GM20431 (cell line): ENCODE data around the gene RETREG1.

ENCODE experiments used
- in situ Hi-C: fragments of 300-500 bp; cut with MseI, MboI; formaldehyde crosslinking; loops from one replicate; pipeline ENCODE4 v1.15.0; 2020; ENCODE audit warnings: low sequenced_read_pairs; ENCODE audit not compliant: unreplicated experiment

Gene RETREG1

DNA sequence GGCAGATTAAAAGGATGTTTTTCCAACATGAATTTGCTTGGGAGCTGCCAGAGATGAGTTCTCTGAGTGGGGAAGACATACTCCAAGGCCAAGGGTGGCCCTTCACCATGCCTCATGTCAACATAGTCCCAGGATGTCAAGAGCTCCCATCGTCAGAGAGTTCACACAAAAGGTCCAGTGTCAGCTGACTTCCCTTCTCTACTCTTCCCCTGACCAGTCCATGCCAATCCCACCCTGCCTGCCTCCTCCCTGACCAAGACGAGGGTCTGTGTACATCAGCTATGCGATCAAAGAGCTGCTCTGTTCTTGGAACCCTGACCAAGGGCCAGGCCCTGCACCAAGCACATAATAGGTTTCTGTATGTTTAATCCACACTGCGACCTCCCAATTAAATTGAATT lies 80.0 kb downstream of the RETREG1 start:
- in situ Hi-C loops: no loop called here

DNA sequence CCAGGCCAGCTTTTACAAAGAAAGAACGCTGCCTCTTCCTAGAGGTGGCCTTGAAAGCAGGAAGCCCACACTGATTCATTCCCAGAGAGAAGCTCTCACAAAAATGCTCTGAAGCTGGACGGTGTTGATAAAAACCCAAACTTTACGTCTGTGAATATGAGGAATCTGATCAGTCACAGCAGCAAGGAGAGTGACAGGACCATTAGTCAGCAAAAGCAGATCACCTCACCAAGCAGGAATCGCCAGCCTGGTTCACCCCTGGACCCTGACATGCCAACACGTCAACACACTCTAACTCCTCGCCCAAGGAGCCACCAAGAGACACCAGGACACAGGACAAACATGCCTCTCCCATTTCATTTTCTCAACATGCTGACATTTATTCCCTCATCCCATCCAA lies 80.6 kb downstream of the RETREG1 start:
- in situ Hi-C loops: no loop called here

DNA sequence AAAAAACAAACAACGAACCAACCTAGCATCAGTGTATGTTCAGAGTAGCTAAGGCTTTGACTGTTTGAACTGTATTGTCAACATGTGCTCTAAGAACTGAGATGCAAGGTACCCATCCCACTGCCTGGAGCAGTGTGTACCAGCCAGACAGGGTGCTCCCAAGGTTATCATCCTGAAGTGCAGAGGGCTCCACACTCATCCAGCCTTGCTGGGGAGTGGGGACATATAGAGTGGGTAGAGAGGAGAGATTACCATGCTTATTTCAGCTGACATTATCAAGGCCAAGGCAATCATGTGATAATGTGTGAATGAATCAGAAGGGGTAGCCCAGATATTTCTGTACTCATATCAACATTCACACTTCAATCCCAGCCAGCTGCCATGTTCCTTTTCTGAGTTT lies 82.5 kb downstream of the RETREG1 start:
- in situ Hi-C loops: no loop called here

DNA sequence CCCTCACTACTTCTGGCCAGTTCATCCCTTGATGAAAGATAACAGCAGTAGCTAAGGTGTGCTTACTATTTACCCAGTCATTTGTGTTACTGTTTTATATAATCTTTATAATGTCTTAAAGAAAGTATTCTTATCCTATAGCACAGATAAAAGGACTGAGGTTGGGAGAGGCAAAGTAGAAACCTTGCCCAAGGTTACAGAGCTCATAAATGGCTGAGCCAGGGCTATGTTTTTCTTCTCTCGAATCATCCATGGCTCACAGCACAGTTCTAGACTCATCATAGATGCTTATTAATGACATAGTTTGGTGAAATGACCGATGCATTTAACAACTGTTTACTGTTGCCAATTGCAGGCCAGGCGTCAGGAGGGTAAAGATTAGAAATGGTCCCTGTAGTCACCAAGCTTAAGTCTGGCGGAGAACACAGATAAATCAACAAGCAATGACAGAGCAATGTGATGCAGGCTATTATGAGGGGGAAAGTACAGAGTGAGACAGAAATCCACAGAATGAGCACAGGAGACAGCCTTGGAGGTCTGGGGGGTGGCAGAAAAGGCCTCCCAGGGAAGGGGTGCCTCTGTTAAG lies 85.6 kb downstream of the RETREG1 start:
- in situ Hi-C loops: no loop called here

DNA sequence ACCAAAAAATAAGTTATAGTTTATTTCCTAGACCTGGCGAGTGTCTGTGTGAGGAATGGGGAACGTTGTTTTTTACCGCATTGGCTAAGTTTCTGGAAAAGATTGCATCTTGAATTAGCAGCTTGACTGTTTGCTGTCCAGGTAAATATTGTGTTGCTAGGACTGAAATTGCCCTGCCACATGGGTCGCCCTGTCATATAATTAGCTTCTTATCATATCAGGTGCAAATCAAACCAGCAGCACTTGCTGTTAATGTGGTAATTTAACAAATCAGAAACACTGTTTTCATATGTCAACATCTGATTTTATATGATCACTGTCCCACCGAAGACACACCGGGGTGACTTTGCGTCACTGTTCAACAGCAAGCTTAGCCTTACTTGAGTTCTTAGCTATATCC lies 87.5 kb downstream of the RETREG1 start:
- in situ Hi-C loops: no loop called here

DNA sequence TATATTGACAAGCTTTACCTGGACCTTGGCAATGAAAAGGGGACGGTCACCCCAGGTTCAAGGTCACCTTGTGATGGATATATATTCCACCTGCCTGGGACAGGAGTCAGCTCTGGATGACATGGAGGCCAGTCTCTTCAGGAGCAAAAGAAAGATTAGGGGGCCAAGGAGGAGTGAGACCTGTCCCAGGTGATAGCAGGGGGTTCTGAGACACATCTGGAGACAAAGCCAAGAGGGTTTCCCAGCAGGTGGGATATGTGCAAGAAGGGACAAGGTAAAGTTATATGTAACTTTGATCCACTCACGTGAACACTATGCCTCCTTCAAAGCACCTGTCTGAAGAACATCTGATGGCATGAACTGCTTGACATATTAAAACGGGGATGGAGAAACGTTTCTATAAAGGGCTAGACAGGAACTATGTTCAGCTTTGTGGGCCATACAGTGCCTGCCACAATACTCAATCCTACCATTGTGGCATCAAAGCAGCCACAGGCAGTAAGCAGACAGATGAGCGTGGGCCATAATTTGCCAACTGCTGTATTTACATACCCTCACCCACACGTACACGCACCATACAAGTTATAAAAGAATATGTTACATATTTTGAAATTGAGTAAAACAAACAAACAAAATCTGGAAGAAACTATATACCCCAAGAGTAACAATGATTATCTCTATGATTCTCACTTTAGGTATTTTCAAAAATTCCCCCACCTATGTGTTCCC lies 88.3 kb downstream of the RETREG1 start:
- in situ Hi-C loops: no loop called here

DNA sequence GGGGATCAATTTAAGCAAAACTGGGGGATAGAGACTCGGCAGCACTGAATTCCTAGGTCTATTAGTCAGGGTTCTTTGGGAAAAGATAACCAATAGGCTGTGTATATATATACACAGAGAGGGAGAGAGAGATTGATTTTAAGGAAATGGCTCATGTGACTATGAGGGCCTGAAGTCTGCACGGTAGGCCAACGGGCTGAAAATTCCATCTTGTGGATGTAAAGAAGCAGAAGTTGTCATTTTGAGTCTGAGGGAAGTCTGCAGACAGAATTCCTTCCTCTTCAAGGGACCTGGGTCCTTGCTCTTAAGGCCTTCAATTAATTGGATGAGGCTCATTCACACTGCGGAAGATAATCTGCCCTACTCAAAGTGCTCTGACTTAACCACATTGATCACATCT lies 91.1 kb downstream of the RETREG1 start:
- in situ Hi-C loops: no loop called here

DNA sequence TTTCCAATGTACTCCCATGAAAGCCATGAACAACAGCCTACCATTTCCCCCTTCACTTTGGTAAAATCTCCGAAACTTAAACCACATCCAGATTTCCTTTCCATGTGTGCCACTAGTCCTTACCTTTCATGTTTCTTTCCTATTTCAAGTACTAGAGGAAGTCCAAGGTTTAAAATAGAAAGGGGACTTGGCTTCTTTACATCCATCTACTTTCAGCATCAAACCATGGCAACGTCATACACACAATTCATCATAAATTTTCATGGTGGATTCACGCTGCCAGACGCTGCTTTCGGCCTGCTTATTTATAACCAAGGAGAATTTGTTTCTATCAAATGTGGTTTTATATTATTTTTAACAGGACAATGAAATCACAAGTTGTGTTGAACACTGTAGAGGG lies 92.5 kb downstream of the RETREG1 start:
- in situ Hi-C loops: no loop called here

DNA sequence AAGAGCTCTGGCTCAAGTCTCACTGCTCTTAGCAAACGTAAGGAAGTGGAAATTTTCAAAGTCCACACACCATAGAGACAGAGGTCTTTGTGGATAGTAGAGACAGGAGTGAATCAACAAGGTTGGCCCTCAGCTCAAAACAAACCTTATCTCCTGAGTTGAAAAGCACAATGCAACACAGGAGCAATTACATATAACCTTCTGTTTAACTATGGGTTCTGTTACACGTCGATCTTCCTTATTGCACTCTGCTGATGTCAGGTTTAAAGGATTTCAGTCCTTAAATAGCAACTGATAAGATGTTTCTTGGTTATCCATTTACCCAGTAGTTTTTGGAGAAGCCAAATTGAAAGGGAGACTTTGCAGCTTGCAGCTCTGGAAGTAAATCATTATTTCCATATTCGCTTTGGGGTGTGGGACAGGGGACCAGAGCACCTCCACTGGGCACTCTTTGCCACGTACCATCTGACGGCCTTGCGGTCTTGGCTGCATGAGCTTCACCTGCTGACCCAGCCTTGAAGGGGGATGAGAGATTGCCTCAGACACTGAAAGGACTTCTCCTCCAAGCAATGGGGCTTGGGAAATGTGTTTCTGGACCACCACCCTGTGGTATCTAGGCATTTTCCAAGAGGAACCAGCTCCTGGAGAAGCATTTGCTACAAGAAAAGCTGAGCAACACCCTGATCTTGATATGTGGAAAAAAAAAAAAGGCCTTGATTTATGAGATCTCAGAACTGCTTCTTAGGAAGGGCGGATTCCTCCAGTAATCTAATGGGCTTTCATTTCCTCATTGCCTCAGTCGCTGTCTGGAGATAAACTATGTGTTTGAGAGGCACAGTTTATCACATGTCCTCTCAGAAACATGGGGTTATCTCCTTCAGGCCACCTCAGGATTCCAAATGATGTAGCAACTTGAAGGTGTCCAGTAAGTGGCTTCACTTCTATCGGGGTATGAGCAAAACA lies 95.0 kb downstream of the RETREG1 start:
- in situ Hi-C loops: no loop called here

DNA sequence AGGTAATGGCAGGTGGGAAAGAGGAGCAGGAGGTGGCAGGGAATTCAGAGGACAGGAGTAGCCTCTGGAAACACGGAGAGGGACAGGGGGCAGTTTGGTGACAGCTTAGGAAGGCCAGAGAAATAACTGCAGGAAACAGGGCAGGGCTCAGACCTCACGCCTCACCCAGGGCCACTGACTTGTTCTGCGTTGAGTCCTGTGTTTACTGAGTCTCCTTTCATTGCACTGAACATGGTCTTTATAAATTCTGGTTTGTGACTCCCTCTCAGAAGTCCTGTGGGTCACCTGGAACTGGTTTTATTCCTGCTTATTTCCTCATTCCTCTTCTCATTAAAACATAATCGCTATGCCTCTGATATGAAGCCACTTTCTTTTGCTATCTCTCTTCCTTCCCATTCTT lies 96.0 kb downstream of the RETREG1 start:
- in situ Hi-C loops: no loop called here

DNA sequence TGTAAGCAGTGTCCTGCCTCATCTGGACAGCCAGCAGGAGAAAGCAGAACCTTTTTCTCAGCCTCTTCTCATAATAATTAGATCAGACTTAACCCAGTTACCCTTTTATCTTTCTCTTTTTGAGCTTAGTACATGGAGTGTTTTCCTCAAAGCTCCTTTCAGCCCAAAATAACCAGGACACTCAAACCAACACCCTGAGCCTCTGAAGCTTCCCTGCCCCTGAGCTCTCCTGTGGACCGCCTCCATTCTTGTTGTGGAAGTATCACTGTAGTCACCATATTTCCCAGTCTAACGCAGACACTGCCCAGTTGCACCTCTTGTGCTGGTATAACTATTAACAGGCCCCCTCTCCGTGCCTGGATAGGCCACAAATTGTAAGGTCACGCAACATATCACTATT lies 97.4 kb downstream of the RETREG1 start:
- in situ Hi-C loops: no loop called here

DNA sequence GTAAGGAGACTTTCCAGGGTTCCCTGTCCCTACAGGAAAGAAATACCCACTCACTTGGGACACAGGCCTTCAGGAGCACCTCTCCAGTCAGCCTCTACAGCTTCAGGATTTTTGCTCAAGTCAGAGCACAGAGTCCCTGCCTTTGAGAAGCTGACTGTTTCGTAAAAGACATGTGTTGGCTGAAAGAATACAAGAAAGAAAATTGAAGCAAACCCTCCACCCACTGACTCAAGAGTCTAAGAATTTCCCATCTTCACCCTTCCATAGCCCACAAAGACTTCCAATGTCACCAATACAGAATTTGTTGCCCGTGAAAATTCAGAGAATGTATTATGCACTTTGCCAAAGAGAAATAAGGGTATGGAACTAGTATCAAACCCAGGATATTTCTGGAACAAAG lies 98.2 kb downstream of the RETREG1 start:
- in situ Hi-C loops: no loop called here

DNA sequence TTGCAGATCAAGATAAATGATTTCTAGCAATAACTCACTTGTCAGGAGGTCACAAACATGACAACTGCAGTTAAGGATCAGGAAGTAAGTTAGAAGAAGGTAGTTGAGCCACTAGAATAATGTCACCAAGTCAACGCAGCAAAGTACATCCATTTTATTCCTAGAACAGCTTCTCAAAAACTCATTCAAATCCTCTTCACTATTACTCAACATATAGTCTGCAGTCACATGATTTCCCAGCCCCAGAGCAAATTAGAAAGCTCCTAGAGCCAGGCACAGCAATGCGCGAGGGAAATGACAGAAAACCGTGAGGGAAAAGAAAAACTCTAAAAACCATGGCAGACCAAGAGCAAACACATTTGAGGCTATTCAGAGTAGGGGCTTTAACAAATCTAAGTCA lies 101.3 kb downstream of the RETREG1 start:
- in situ Hi-C loops: no loop called here

DNA sequence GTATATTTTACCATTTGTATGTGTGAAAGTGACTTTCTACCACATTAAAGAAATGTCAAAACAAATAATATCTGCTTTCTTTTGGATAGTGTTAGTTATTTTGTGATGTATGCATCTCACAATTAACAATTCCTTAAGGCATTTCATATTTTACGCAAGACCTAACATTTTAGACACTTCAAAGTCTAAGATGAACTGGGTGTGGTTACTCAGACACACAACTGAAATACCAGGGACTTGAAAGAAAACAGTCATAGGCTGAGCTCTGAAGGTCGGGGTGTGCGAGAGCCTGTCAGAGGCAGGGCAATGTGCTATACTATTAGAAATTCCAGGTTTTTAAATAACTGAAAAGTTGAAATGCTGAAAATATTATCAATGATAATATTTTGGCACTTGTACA lies 106.7 kb downstream of the RETREG1 start:
- in situ Hi-C loops: no loop called here

DNA sequence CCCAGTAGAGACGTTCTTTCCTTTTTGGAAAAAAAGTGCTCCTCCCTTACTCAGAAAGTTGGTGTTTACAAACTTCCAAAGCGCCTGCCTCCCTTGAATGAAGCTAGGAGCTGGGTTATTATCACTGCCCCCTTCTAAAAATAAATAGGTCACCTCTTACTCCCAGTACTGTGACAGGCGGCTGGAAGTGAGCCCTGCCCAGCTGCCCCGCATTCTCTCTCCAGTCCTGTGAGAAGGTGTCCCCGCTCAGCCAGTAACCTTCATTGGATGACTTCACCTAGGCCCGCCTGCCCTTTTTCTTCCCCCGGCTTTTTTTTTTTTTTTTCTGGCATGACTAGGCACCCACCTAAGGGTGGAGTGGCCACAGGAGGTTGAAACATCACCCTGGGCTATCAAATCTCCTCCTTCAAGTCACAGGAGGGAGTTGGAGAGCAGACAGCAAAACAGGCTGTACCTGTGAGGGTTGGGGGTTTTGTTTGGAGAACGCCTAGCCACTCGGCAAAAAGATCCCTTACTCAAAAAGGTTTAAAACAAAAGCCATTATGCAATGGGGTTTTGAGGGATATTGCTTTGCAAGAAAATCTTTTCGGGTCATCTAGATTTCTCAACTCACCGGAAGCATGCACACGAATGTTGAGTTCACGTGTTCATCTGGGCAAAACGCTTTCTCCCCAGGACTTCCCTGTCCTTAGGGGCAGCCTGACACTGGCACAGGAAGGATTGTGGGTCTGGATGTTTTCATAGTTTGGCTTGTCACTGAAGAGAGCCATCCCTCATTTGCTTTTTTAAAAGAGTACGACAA lies 107.9 kb downstream of the RETREG1 start:
- in situ Hi-C loops: no loop called here

DNA sequence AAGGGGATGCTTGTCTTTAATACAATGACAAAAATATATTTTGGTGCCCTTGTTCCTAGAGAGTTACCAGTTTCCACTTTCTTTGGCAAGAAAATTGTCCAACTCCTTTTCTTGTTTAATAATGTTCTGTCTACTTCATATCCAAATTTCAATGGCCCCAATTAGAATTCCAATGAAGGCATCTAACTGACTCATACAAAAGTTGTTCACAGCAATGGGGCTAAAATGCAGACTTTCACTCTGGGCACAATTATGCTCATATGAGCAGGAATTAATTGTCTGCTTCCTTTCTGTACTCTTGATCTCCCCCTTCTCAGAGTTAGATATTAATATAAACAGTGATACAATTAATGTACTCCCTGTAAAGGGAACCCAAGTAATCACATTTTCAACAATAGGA lies 109.1 kb downstream of the RETREG1 start:
- in situ Hi-C loops: no loop called here

DNA sequence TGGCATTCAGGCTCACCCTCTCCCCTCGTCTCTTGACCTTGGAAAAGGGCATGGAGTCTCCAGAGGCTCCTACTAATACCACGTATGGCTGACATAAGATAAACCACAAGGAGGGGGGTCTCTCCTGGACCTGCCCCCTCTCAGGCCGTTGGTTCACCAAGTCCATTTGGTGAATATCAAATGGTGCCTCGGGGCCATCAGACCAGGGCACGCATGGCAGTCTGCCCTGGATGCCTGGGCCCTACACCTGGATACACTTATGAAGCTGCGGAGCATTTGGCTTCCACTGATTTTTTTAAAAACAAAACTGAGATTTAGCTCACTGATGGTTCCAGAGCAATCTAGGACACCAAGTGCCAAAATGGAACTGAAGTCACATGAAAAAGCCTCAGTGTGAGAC lies 110.9 kb downstream of the RETREG1 start:
- in situ Hi-C loops: no loop called here

DNA sequence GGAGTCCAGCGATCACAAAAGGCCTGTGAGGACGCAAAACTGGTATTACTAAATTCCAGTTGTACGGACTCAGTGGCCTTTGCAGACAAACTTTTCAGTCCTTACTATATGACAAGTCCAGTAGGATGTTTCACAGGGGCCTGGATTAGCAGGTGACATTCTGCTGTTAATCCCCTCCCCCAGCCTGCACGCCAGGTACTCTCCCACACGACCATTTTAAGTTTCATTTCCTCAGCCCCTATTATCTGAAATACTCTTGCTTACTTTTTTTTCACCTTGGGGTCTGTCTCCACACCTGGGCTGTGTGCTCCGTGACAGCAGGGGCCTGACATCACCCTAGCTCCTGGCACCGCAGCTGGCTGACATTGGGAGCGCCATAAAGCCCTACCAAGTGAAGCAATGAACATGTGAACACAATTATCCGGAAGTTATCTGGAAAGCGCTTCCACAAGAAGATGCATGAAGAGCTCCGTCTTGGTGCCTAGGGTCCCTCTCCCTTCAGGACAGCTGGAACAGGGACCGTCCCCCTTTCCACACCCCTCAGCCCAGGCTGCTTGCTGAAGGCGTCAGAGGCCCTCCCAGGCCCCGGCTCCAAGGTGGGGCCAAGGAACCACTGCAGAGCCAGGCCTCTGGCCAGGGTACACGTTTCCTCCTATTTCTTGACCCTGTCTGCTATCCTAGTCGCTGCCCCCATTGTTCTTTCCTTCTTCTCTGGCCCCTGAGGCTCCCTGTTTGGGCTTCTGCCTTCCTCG lies 111.5 kb downstream of the RETREG1 start:
- in situ Hi-C loops: no loop called here

DNA sequence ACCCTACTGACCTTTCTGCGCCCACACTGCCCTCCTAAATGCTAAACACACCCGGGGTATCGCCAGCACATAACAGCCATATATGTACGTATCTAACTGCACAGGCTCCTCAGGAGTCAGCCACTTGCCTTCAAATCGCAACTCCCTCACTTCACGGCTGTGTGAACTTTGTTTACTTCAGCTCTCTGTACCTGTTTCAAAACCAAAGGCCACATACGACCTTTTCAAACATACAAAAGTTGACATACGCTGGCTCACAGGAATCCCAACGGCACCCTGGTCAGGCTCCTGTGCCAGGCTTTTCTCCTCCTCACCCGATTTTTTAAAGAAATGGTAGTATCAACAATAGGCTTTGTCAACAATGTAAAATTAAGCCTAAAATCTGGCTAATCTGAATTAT lies 112.2 kb downstream of the RETREG1 start:
- in situ Hi-C loops: no loop called here

DNA sequence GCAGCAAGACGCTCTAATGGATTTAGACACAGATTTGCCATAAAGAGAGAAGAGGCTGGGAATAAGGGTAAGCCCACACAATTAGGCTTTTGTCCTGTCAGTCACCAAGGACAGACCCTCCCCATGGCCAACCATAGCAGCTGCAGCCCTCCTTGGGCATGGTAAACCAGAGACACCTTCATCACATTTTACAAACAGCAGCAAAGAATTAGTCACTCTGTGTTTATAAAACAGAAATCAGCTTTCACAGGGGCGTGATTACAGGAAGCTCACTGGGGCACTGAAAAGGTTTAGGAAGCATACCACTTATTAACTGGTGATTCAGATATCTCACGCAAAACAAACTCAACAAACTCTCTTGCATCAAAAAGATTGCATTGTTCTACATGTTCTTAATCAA lies 113.9 kb downstream of the RETREG1 start:
- in situ Hi-C loops: no loop called here
